HEK293T (cell line): ENCODE measurements around the gene HNRNPU.

ENCODE experiments used
- CTCF ChIA-PET: fragments of 350-600 bp; formaldehyde crosslinking; extraction: SDS; loops from one replicate; lab custom pipeline; 2021; ENCODE audit warnings: antibody characterized with exemption, inconsistent platforms; lab: Yijun Ruan, JAX
- POLR2A ChIA-PET: fragments of 350-600 bp; formaldehyde crosslinking; extraction: SDS; loops from one replicate; lab custom pipeline; 2020; ENCODE audit warnings: antibody characterized with exemption, inconsistent platforms; lab: Yijun Ruan, JAX
- DNase-seq: peaks from one replicate; pipeline ENCODE4 v3.0.0; 2012; ENCODE audit warnings: mixed read lengths; ENCODE audit errors: extremely low spot score
- ARNT ChIP-seq: fragments of 450-650 bp; IDR thresholded peaks from 2 replicates; pipeline ENCODE4 v1.6.1; 2017; ENCODE audit warnings: mild to moderate bottlenecking
- BHLHE40 ChIP-seq: fragments of 450-650 bp; IDR thresholded peaks from 2 replicates; pipeline ENCODE4 v1.6.1; 2016; ENCODE audit warnings: mild to moderate bottlenecking, moderate library complexity, borderline replicate concordance
- CTBP1 ChIP-seq: fragments of 450-650 bp; IDR thresholded peaks from 2 replicates; pipeline ENCODE4 v1.6.1; 2016; ENCODE audit warnings: borderline replicate concordance
- ELF4 ChIP-seq: fragments of 450-650 bp; IDR thresholded peaks from 2 replicates; pipeline ENCODE4 v1.6.1; 2017; ENCODE audit warnings: antibody characterized with exemption
- FOXA1 ChIP-seq: fragments of 450-650 bp; IDR thresholded peaks from 2 replicates; pipeline ENCODE4 v1.6.1; 2016; ENCODE audit warnings: mild to moderate bottlenecking
- FOXK2 ChIP-seq: fragments of 450-650 bp; IDR thresholded peaks from 2 replicates; pipeline ENCODE4 v1.6.1; 2016; ENCODE audit warnings: mild to moderate bottlenecking
- FOXM1 ChIP-seq: fragments of 450-650 bp; IDR thresholded peaks from 2 replicates; pipeline ENCODE4 v1.6.1; 2017; ENCODE audit warnings: mild to moderate bottlenecking, borderline replicate concordance
- HDGF ChIP-seq: fragments of 450-650 bp; IDR thresholded peaks from 2 replicates; pipeline ENCODE4 v1.6.1; 2017; ENCODE audit warnings: antibody characterized with exemption, borderline replicate concordance
- LEF1 ChIP-seq: fragments of 450-650 bp; IDR thresholded peaks from 2 replicates; pipeline ENCODE4 v1.6.1; 2017; ENCODE audit warnings: mild to moderate bottlenecking, borderline replicate concordance
- NFRKB ChIP-seq: fragments of 450-650 bp; IDR thresholded peaks from 2 replicates; pipeline ENCODE4 v1.6.1; 2016; ENCODE audit warnings: mild to moderate bottlenecking, moderate library complexity
- PKNOX1 ChIP-seq: fragments of 450-650 bp; IDR thresholded peaks from 2 replicates; pipeline ENCODE4 v1.6.1; 2016
- SP1 ChIP-seq: fragments of 450-650 bp; IDR thresholded peaks from 2 replicates; pipeline ENCODE4 v1.6.1; 2017
- SUZ12 ChIP-seq: fragments of 450-650 bp; IDR thresholded peaks from 2 replicates; pipeline ENCODE4 v1.6.1; 2016; ENCODE audit warnings: mild to moderate bottlenecking
- TARDBP ChIP-seq: fragments of 450-650 bp; IDR thresholded peaks from 2 replicates; pipeline ENCODE4 v1.6.1; 2016
- ZNF384 ChIP-seq: fragments of 450-650 bp; IDR thresholded peaks from 2 replicates; pipeline ENCODE4 v1.6.1; 2016

HNRNPU gene

GRCh38 chr1:244810221-244810620 is 54.1 kb downstream of the HNRNPU start:
- POLR2A ChIA-PET, result no interaction called here
- CTCF ChIA-PET, result interaction anchor here (0.6 to 1.0 kb wide), 2 partner anchors 9 to 148 kb away, joined by 3 read pairs; no protein-coding TSS in a partner anchor
- no peak for TF ChIP-seq ZNF384
- no peak for TF ChIP-seq BHLHE40
- no peak for TF ChIP-seq NFRKB
- TF ChIP-seq TARDBP, result no peak
- no peak for TF ChIP-seq PKNOX1
- no peak for TF ChIP-seq ARNT
- TF ChIP-seq ELF4, result no peak
- no peak for TF ChIP-seq FOXM1
- no peak for TF ChIP-seq SP1
- TF ChIP-seq LEF1, result no peak
- TF ChIP-seq CTBP1, result no peak
- TF ChIP-seq FOXA1, result no peak
- TF ChIP-seq HDGF, result no peak
- no peak for TF ChIP-seq FOXK2
- no peak for DNase-seq

GRCh38 chr1:244807138-244807537 is 57.2 kb downstream of the HNRNPU start:
- no peak for DNase-seq
- CTCF ChIA-PET, result interaction anchor here (0.6 kb wide), 1 partner anchor 72 kb away, joined by 15 read pairs; no protein-coding TSS in a partner anchor
- TF ChIP-seq HDGF, result no peak
- TF ChIP-seq FOXA1, result no peak
- no peak for TF ChIP-seq SUZ12
- TF ChIP-seq ZNF384, result no peak
- no peak for TF ChIP-seq ELF4
- TF ChIP-seq SP1, result no peak
- no peak for TF ChIP-seq CTBP1
- no peak for TF ChIP-seq PKNOX1
- no peak for TF ChIP-seq FOXM1
- no peak for TF ChIP-seq LEF1
- POLR2A ChIA-PET, result no interaction called here

GRCh38 chr1:244804841-244805240 is 59.5 kb downstream of the HNRNPU start:
- TF ChIP-seq SUZ12 (no peak), ZNF384 (no peak), ARNT (no peak), FOXA1 (no peak)
- POLR2A ChIA-PET, result no interaction called here
- CTCF ChIA-PET, result interaction anchor here (0.5 kb wide), 1 partner anchor 219 kb away, joined by 3 read pairs; no protein-coding TSS in a partner anchor
- no peak for DNase-seq

GRCh38 chr1:244802556-244803239 is 61.6 kb downstream of the HNRNPU start:
- ChIA-PET CTCF (interaction anchor here (1.5 to 2.0 kb wide), 2 partner anchors 198 to 240 kb away, joined by 10 to 17 read pairs; no protein-coding TSS in a partner anchor), POLR2A (interaction anchor here (1.9 kb wide), 2 partner anchors 32 to 60 kb away, joined by 4 to 7 read pairs; no protein-coding TSS in a partner anchor)
- TF ChIP-seq PKNOX1 (no peak), TARDBP (no peak), FOXA1 (no peak), HDGF (no peak), ELF4 (no peak), CTBP1 (no peak), SUZ12 (no peak), FOXK2 (no peak), BHLHE40 (no peak), ZNF384 (no peak), ARNT (no peak)
- DNase-seq, result no peak

- DNase-seq, result no peak
- TF ChIP-seq SP1 (no peak), LEF1 (no peak), ARNT (no peak), ZNF384 (no peak), NFRKB (no peak), PKNOX1 (no peak), HDGF (no peak)
- CTCF ChIA-PET, result interaction anchor here (0.7 to 2.0 kb wide), 10 partner anchors 8 to 240 kb away, joined by 3 to 17 read pairs (median 5); no protein-coding TSS in a partner anchor
- POLR2A ChIA-PET, result interaction anchor here (1.0 to 1.9 kb wide), 3 partner anchors 32 to 240 kb away, joined by 3 to 7 read pairs (median 4); no protein-coding TSS in a partner anchor
Measured at GRCh38 chr1:244802041-244802440, 62.3 kb downstream of the HNRNPU start.

GRCh38 chr1:244801246-244801645 is 63.1 kb downstream of the HNRNPU start:
- DNase-seq, result peak; percentile 74
- ChIA-PET POLR2A (interaction anchor here (0.9 to 1.9 kb wide), 4 partner anchors 33 to 241 kb away, joined by 3 to 7 read pairs (median 4); partner anchors contain the start of gene HNRNPU), CTCF (interaction anchor here (0.6 to 2.1 kb wide), 16 partner anchors 9 to 245 kb away, joined by 3 to 17 read pairs (median 4); no protein-coding TSS in a partner anchor)
- TF ChIP-seq FOXA1 (no peak), FOXK2 (no peak), PKNOX1 (no peak), ELF4 (no peak), ARNT (no peak), BHLHE40 (no peak), FOXM1 (no peak)
